ENCODE data around the gene SEMA3D. TPM values are rescaled to one million over a fixed set of nuclear protein-coding genes. Genes with fewer than 3 reads are reported as not detected.

SEMA3D gene
- total RNA-seq, 1 donor, result 3.0 TPM

- TF ChIP-seq, protein P1, sequence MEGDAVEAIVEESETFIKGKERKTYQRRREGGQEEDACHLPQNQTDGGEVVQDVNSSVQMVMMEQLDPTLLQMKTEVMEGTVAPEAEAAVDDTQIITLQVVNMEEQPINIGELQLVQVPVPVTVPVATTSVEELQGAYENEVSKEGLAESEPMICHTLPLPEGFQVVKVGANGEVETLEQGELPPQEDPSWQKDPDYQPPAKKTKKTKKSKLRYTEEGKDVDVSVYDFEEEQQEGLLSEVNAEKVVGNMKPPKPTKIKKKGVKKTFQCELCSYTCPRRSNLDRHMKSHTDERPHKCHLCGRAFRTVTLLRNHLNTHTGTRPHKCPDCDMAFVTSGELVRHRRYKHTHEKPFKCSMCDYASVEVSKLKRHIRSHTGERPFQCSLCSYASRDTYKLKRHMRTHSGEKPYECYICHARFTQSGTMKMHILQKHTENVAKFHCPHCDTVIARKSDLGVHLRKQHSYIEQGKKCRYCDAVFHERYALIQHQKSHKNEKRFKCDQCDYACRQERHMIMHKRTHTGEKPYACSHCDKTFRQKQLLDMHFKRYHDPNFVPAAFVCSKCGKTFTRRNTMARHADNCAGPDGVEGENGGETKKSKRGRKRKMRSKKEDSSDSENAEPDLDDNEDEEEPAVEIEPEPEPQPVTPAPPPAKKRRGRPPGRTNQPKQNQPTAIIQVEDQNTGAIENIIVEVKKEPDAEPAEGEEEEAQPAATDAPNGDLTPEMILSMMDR (IDR thresholded peaks at IDR 0.05; ENCODE audit: insufficient read depth, low read depth, low read length), result no peak
- no peak overlapping the region for H3K4me3 ChIP-seq (ENCODE audit: low read depth, low read length)
- DNase-seq (ENCODE audit: low read depth), result no peak
Observed at GRCh38 chr7:85094046-85094725, 92.7 kb downstream of the SEMA3D start.

DNA sequence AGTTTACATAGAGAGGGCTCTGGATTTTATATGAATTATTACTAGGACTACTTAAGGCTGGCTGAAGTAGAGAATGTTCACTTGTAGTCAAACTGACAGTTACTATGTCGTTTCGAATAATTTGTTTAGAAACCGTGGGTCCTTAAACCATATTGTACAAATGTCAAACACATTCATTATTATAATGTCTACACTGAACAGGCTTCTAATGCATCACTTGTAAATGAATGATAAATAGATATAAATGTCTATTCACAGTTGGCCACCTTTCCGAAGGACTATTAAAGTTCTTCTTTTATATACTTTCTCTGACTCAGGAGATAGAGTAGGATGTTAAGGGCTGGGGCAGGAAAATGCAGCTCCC lies 95.3 kb downstream of the SEMA3D start:
- TF ChIP-seq, protein P1 (IDR thresholded peaks at IDR 0.05; ENCODE audit: insufficient read depth, low read depth, low read length), result no peak
- no peak for DNase-seq (ENCODE audit: low read depth)
- H3K4me3 ChIP-seq (ENCODE audit: low read depth, low read length), result no peak overlapping the region

DNA sequence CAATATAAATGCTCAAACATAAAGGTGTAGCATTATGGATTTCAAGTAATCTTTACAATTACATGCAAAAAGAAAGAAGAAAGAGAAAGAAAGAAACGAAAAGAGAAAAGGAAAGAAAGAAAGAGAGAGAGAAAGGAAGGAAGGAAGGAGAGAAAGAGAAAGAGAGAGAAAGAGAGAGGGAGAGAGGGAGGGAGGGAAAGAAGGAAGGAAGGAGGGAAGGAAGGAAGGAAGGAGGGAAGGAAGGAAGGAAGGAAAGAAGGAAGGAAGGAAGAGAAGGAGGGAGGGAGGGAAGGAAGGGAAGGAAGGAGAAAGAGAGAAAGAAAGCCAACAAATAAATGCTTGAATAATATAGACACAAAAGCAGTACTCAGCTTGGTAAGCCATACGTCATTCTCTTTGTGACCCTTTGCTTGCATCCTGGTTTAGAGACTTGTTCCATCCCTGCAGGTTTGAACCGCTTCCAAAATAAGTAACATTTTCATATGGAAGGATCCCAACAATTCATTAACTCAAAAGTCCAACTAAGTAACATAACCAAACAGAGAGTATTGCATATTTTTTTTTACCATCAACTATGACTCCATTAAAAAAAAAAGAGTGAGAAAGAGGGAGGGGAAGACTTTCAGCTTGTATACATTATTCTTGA lies 95.8 kb downstream of the SEMA3D start:
- TF ChIP-seq, protein P1 (IDR thresholded peaks at IDR 0.05; ENCODE audit: insufficient read depth, low read depth, low read length), result no peak
- DNase-seq (ENCODE audit: low read depth), result no peak
- H3K4me3 ChIP-seq (ENCODE audit: low read depth, low read length), result no peak overlapping the region

GRCh38 chr7:85090143-85090542 lies 96.7 kb downstream of the SEMA3D start:
- no peak for DNase-seq (ENCODE audit: low read depth)
- no peak overlapping the region for H3K4me3 ChIP-seq (ENCODE audit: low read depth, low read length)
- TF ChIP-seq, protein P1 (IDR thresholded peaks at IDR 0.05; ENCODE audit: insufficient read depth, low read depth, low read length), result no peak

DNA sequence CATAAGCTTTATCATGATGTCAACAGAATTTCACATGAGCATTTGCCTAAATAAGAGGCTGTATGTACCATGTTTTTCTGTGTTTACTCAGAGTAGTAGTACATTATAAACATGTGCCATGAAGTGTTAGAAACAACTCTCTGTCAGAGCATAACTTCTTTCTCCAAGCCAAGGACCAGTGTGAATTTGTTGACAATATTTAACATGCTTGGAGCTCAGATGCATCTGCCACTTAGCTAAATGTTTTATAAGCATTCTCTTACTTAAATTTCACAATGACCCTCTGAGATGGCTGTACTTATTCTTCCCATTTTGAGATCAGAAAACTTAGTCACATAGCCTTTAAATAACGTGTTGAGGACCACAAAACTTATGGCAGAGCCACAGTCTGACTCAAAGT lies 105.0 kb downstream of the SEMA3D start:
- TF ChIP-seq, protein P1 (IDR thresholded peaks at IDR 0.05; ENCODE audit: insufficient read depth, low read depth, low read length), result no peak
- no peak for DNase-seq (ENCODE audit: low read depth)
- H3K4me3 ChIP-seq (ENCODE audit: low read depth, low read length), result no peak overlapping the region

- TF ChIP-seq, protein P1 (IDR thresholded peaks at IDR 0.05; ENCODE audit: insufficient read depth, low read depth, low read length), result no peak
- DNase-seq (ENCODE audit: low read depth), result no peak
- no peak overlapping the region for H3K4me3 ChIP-seq (ENCODE audit: low read depth, low read length)
Observed at GRCh38 chr7:85081392-85081791, 105.5 kb downstream of the SEMA3D start.
